Esophagus squamous epithelium (tissue), 5 donors: ENCODE results near the gene SCARB2. TPM values are rescaled to one million over a fixed set of nuclear protein-coding genes. Genes with fewer than 3 reads are reported as not detected.

Source experiments
- DNase-seq: peaks from one replicate; lab custom pipeline; 2025; lab: John Stamatoyannopoulos, UW
- H3K27ac ChIP-seq, 4 donors: fragments of 200-600 bp; sonication (generic); one replicate each; pipeline ENCODE4 v1.5.1; 2016 to 2019; ENCODE audit warnings: mild to moderate bottlenecking in 1 of 4
- H3K27me3 ChIP-seq, 4 donors: fragments of 200-600 bp; sonication (generic); 1 replicate in 3 of 4; 2 replicates in 1 of 4; pipeline versions ENCODE4 v1.5.1 to v1.6.0; 2017 to 2021; ENCODE audit warnings: antibody characterized with exemption in 1 of 4
- H3K36me3 ChIP-seq, 3 donors: fragments of 200-600 bp; sonication (generic); one replicate each; pipeline ENCODE4 v1.5.1; 2016 to 2019
- H3K4me1 ChIP-seq, 3 donors: fragments of 200-600 bp; sonication (generic); one replicate each; pipeline ENCODE4 v1.5.1; 2017 to 2019
- H3K4me3 ChIP-seq, 4 donors: fragments of 200-600 bp; sonication (generic); 1 replicate in 3 of 4; 2 replicates in 1 of 4; pipeline ENCODE4 v1.5.1; 2016 to 2019; ENCODE audit warnings: mild to moderate bottlenecking in 2 of 4, moderate library complexity in 1 of 4
- H3K9me3 ChIP-seq, 3 donors: fragments of 200-600 bp; sonication (generic); one replicate each; pipeline ENCODE4 v1.5.1; 2016 to 2019
- CTCF ChIP-seq, 6 experiments: fragments of 450-650 bp in 4 of 6; fragments of 200-600 bp in 2 of 6; sonication (generic) in 2 of 6; IDR thresholded peaks; one replicate each; pipeline ENCODE4 v1.5.1; 2016 to 2019; ENCODE audit warnings: antibody characterized with exemption in 6 of 6, mild to moderate bottlenecking in 4 of 6, moderate library complexity in 4 of 6
- POLR2A ChIP-seq, 4 donors: fragments of 450-650 bp; IDR thresholded peaks; one replicate each; pipeline ENCODE4 v1.6.1; 2017; ENCODE audit warnings: antibody characterized with exemption in 4 of 4, mild to moderate bottlenecking in 4 of 4, moderate library complexity in 3 of 4
- WGBS, 2 donors: methylation state at CpG; one replicate each; pipeline ENCODE4 v1.1.5; 2018; 5-methylcytosine and 5-hydroxymethylcytosine counted together
- intact Hi-C: fragments of 100-400 bp; cut with DNase I; formaldehyde crosslinking; loops from one replicate; pipeline ENCODE4 v1.15.0; 2022
- total RNA-seq, 4 donors: library from RNA; depleted of rRNA; stranded (reverse); fragments of >200 nt; gene quantifications; one replicate each; pipeline ENCODE4 v1.1.0, GENCODE V29; 2016
- donor health status: DM: yes; HTN: yes; CAD: no.

Gene SCARB2
- total RNA-seq, 4 donors from 2014 or later, result 50.3 to 91.2 (median 72.8) TPM

GRCh38 chr4:76148142-76148865, 65.3 kb downstream of the SCARB2 start, which contains the start of gene NUP54:
TSS of gene NUP54 (minus strand) at chr4:76148397. CDS start at chr4:76148374, 23 bp downstream.
- DNase-seq, result peak; percentile 74
- no peaks in the 10 kb centered on the region for H3K27me3 ChIP-seq
- H3K36me3 ChIP-seq, result peaks cover 0 to 9% (median 0%) of the 10 kb centered on the region in 3 donors
- H3K4me1 ChIP-seq, result peaks cover 10 to 43% (median 12%) of the 10 kb centered on the region in 3 donors
- TF ChIP-seq POLR2A (IDR thresholded peaks at IDR 0.05) (peak in 3 of 4 donors; percentile 16 to 82 (median 67)), CTCF (IDR thresholded peaks at IDR 0.05) (no peak)
- H3K27ac ChIP-seq, result peak within 1 kb of the TSS; percentile 92 to 95 (median 94)
- peak within 1 kb of the TSS; percentile 80 to 96 (median 88) for H3K4me3 ChIP-seq
- WGBS, 2 donors, result 0 to 1% methylated on average over 16 to 20 of the region's 47 CpGs
- intact Hi-C loops, result no loop called here
- H3K9me3 ChIP-seq, result no peaks in the 10 kb centered on the region

GRCh38 chr4:76147454-76148141, 66.0 kb downstream of the SCARB2 start:
- TF ChIP-seq POLR2A (IDR thresholded peaks at IDR 0.05), result no peak
- no peak for TF ChIP-seq CTCF (IDR thresholded peaks at IDR 0.05)
- H3K4me1 ChIP-seq, result peaks cover 10 to 43% (median 12%) of the 10 kb centered on the region in 3 donors
- peak overlapping the region; percentile 80 to 96 (median 88) for H3K4me3 ChIP-seq
- intact Hi-C loops, result no loop called here
- H3K9me3 ChIP-seq, result no peaks in the 10 kb centered on the region
- WGBS, 2 donors, result 1% methylated on average over 20 to 29 of the region's 31 CpGs
- peaks cover 0 to 16% (median 0%) of the 10 kb centered on the region in 3 donors for H3K36me3 ChIP-seq
- no peaks in the 10 kb centered on the region for H3K27me3 ChIP-seq
- no peak for DNase-seq
- H3K27ac ChIP-seq, result peak overlapping the region; percentile 92 to 95 (median 94)

GRCh38 chr4:76144546-76144945, 69.1 kb downstream of the SCARB2 start:
- Histone ChIP-seq H3K9me3 (no peaks in the 10 kb centered on the region), H3K27me3 (no peaks in the 10 kb centered on the region), H3K4me3 (no peak overlapping the region), H3K36me3 (peaks cover 0 to 47% (median 4%) of the 10 kb centered on the region in 3 donors), H3K4me1 (peaks cover 10 to 39% (median 12%) of the 10 kb centered on the region in 3 donors), H3K27ac (no peak overlapping the region)
- intact Hi-C loops, result no loop called here
- TF ChIP-seq POLR2A (IDR thresholded peaks at IDR 0.05) (no peak), CTCF (IDR thresholded peaks at IDR 0.05) (no peak)
- DNase-seq, result no peak

DNA sequence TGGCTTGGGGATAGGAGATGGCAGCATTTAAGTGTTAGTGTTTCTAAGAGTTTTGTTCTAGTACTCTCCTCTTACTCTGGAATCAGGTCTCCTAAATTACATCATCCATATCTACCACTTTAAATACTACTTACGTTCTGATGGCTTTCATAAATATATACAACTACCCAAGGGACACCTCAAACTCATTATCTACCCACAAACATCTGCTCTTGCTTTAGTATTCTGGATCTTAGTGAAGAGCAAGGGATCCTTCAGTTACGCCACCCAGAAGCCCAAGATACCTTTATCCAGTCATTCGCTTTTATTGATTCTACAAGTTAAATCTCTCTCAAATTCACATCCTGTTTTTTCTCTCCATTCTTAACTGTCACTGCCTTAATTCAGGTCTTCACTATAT, 72.4 kb downstream of the SCARB2 start:
- intact Hi-C loops, result no loop called here
- TF ChIP-seq CTCF (IDR thresholded peaks at IDR 0.05) (no peak), POLR2A (IDR thresholded peaks at IDR 0.05) (no peak)

GRCh38 chr4:76127754-76128153, 85.9 kb downstream of the SCARB2 start:
- no peak for TF ChIP-seq CTCF (IDR thresholded peaks at IDR 0.05)
- no peak for TF ChIP-seq POLR2A (IDR thresholded peaks at IDR 0.05)
- intact Hi-C loops, result no loop called here
- Histone ChIP-seq H3K4me3 (no peak overlapping the region), H3K27ac (no peak overlapping the region), H3K4me1 (no peaks in the 10 kb centered on the region), H3K27me3 (no peaks in the 10 kb centered on the region), H3K9me3 (no peaks in the 10 kb centered on the region), H3K36me3 (peaks cover 4 to 80% (median 5%) of the 10 kb centered on the region in 3 donors)
- 89 to 95% methylated on average over 3 of the region's 3 CpGs for WGBS, 2 donors
- no peak for DNase-seq

More for the DNA sequence above, 72.4 kb downstream of the SCARB2 start:
- no peak overlapping the region for H3K4me3 ChIP-seq
- WGBS, 2 donors, result 90 to 99% methylated on average over 3 of the region's 3 CpGs
- H3K4me1 ChIP-seq, result peaks cover 0 to 17% (median 2%) of the 10 kb centered on the region in 3 donors
- no peak overlapping the region for H3K27ac ChIP-seq
- H3K27me3 ChIP-seq, result no peaks in the 10 kb centered on the region
- DNase-seq, result no peak
- peaks cover 0 to 80% (median 4%) of the 10 kb centered on the region in 3 donors for H3K36me3 ChIP-seq
- H3K9me3 ChIP-seq, result no peaks in the 10 kb centered on the region
